Tibial nerve (tissue), 4 donors: ENCODE data around the gene GPR108. TPM values are rescaled to one million over a fixed set of nuclear protein-coding genes. Genes with fewer than 3 reads are reported as not detected.

ENCODE experiments used
- DNase-seq, 2 donors: peaks; one replicate each; pipeline ENCODE4 v3.0.0-alpha.2; 2019; ENCODE audit warnings: low spot score in 2 of 2
- H3K27ac ChIP-seq, 4 donors: fragments of 200-600 bp; sonication (generic) in 3 of 4; one replicate each; pipeline ENCODE4 v1.5.1; 2017 to 2019; ENCODE audit warnings: mild to moderate bottlenecking in 1 of 4
- H3K27me3 ChIP-seq, 2 donors: fragments of 200-600 bp; sonication (generic) in 1 of 2; one replicate each; pipeline versions ENCODE4 v1.5.1 to v1.6.0; 2017 to 2019
- H3K36me3 ChIP-seq, 3 donors: fragments of 200-600 bp; sonication (generic); one replicate each; pipeline ENCODE4 v1.5.1; 2018 to 2019
- H3K4me1 ChIP-seq, 4 donors: fragments of 200-600 bp; sonication (generic) in 3 of 4; one replicate each; pipeline ENCODE4 v1.5.1; 2017 to 2019
- H3K4me3 ChIP-seq, 4 donors: fragments of 200-600 bp; sonication (generic) in 3 of 4; one replicate each; pipeline ENCODE4 v1.5.1; 2017 to 2019; ENCODE audit warnings: mild to moderate bottlenecking in 1 of 4, moderate library complexity in 1 of 4
- H3K9me3 ChIP-seq, 4 donors: fragments of 200-600 bp; sonication (generic) in 3 of 4; one replicate each; pipeline ENCODE4 v1.5.1; 2017 to 2019
- EP300 ChIP-seq, 2 donors: sonication (generic); formaldehyde crosslinking; IDR thresholded peaks; one replicate each; pipeline ENCODE4 v1.6.1; 2017; ENCODE audit warnings: antibody characterized with exemption in 2 of 2, mild to moderate bottlenecking in 1 of 2
- POLR2A ChIP-seq, 2 donors: fragments of 450-650 bp; IDR thresholded peaks; one replicate each; pipeline ENCODE4 v1.6.1; 2017; ENCODE audit warnings: antibody characterized with exemption in 2 of 2, mild to moderate bottlenecking in 2 of 2, moderate library complexity in 2 of 2
- whole genome bisulfite sequencing, 2 donors: methylation state at CpG; one replicate each; pipeline ENCODE4 v1.1.5; 2018; 5-methylcytosine and 5-hydroxymethylcytosine counted together
- total RNA-seq, 4 donors: library from RNA; depleted of rRNA; stranded (reverse); fragments of >200 nt; gene quantifications; one replicate each; pipeline ENCODE4 v1.1.0, GENCODE V29; 2016
- TF ChIP-seq, protein P1 (sequence below), 5 experiments: fragments of 200-600 bp in 3 of 5; fragments of 450-650 bp in 2 of 5; sonication (generic) in 3 of 5; IDR thresholded peaks; one replicate each; pipeline ENCODE4 v1.5.1; 2016 to 2019; ENCODE audit warnings: antibody characterized with exemption in 5 of 5, mild to moderate bottlenecking in 3 of 5, moderate library complexity in 2 of 5

The GPR108 gene
- total RNA-seq, 4 donors from 2014 or later, result 53.4 to 79.2 (median 65.9) TPM

- 74 to 81% methylated on average over 4 of the region's 4 CpGs for WGBS, 2 donors
- Histone ChIP-seq H3K27me3 (no peaks in the 10 kb centered on the region), H3K27ac (no peak overlapping the region), H3K4me3 (no peak overlapping the region), H3K4me1 (no peaks in the 10 kb centered on the region), H3K36me3 (peaks cover 0 to 40% (median 0%) of the 10 kb centered on the region in 3 donors), H3K9me3 (no peaks in the 10 kb centered on the region)
- no peak for DNase-seq
- TF ChIP-seq POLR2A (IDR thresholded peaks at IDR 0.05) (no peak), EP300 (IDR thresholded peaks at IDR 0.05) (no peak)
- TF ChIP-seq, protein P1, sequence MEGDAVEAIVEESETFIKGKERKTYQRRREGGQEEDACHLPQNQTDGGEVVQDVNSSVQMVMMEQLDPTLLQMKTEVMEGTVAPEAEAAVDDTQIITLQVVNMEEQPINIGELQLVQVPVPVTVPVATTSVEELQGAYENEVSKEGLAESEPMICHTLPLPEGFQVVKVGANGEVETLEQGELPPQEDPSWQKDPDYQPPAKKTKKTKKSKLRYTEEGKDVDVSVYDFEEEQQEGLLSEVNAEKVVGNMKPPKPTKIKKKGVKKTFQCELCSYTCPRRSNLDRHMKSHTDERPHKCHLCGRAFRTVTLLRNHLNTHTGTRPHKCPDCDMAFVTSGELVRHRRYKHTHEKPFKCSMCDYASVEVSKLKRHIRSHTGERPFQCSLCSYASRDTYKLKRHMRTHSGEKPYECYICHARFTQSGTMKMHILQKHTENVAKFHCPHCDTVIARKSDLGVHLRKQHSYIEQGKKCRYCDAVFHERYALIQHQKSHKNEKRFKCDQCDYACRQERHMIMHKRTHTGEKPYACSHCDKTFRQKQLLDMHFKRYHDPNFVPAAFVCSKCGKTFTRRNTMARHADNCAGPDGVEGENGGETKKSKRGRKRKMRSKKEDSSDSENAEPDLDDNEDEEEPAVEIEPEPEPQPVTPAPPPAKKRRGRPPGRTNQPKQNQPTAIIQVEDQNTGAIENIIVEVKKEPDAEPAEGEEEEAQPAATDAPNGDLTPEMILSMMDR (IDR thresholded peaks at IDR 0.05), result no peak
These were observed 50.8 kb downstream of the GPR108 start for GRCh38 chr19:6686628-6686975.

GRCh38 chr19:6685962-6686627, 51.3 kb downstream of the GPR108 start:
- H3K27ac ChIP-seq, result no peak overlapping the region
- TF ChIP-seq, protein P1 (IDR thresholded peaks at IDR 0.05), result no peak
- no peak for TF ChIP-seq POLR2A (IDR thresholded peaks at IDR 0.05)
- TF ChIP-seq EP300 (IDR thresholded peaks at IDR 0.05), result no peak
- DNase-seq, result no peak
- H3K4me1 ChIP-seq, result no peaks in the 10 kb centered on the region
- peaks cover 0 to 41% (median 0%) of the 10 kb centered on the region in 3 donors for H3K36me3 ChIP-seq
- no peaks in the 10 kb centered on the region for H3K9me3 ChIP-seq
- H3K4me3 ChIP-seq, result no peak overlapping the region
- 72 to 86% methylated on average over 15 of the region's 15 CpGs for WGBS, 2 donors
- no peaks in the 10 kb centered on the region for H3K27me3 ChIP-seq

DNA sequence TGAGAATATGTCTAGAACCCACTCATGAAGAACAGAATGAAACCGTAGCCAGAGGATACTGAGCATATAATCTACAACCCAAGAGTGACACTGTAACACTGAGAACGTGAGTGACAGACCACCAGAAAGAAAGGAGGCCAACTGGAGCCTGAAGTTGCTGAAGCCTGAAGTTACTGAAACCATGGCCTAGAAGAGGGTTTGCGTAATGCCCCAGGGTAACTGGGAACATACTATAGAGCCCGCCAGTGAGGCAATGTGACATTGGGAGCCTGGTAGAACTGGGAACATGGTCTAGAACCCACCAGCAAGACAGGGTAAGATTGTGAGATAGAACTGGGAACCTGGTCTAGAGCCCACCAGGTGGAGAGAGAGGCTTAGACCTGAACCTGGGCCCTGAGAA, 51.9 kb downstream of the GPR108 start:
- no peak for DNase-seq
- 82 to 90% methylated on average over 4 of the region's 4 CpGs for WGBS, 2 donors

GRCh38 chr19:6683971-6684370, 53.4 kb downstream of the GPR108 start:
- H3K4me3 ChIP-seq, result no peak overlapping the region
- no peak for TF ChIP-seq EP300 (IDR thresholded peaks at IDR 0.05)
- TF ChIP-seq, protein P1 (IDR thresholded peaks at IDR 0.05), result no peak
- TF ChIP-seq POLR2A (IDR thresholded peaks at IDR 0.05), result no peak
- 86 to 87% methylated on average over 4 of the region's 4 CpGs for WGBS, 2 donors

More for the DNA sequence above, 51.9 kb downstream of the GPR108 start:
- Histone ChIP-seq H3K4me1 (no peaks in the 10 kb centered on the region), H3K36me3 (peaks cover 0 to 47% (median 0%) of the 10 kb centered on the region in 3 donors), H3K9me3 (peaks cover 0 to 6% (median 0%) of the 10 kb centered on the region in 4 donors), H3K27me3 (no peaks in the 10 kb centered on the region), H3K4me3 (no peak overlapping the region), H3K27ac (no peak overlapping the region)
- TF ChIP-seq POLR2A (IDR thresholded peaks at IDR 0.05) (no peak), EP300 (IDR thresholded peaks at IDR 0.05) (no peak)
- TF ChIP-seq, protein P1 (IDR thresholded peaks at IDR 0.05), result no peak

DNA sequence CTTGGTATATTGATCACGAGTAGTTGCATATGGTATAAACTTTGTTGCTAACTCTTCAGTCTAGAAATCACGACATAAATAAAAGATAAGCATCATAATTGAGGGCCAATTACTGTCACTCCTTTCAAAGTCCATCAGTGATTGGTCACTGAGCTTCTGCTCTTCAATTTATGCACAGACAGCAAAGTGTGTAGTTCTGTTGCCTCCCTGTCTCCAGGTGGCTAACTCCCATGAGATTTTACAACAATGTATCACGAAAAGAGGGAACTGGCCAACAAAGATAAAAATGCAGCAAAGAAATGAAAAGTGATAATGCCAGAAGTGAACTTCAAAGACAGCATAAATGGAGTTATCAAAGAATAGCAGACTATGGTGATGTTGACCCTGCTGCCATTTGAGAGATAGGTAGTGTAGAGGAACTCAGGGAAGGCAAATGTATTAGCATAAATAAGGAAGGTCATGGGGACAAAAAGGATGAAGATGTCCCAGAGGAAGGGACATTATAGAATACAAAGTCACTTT, 54.7 kb downstream of the GPR108 start:
- TF ChIP-seq EP300 (IDR thresholded peaks at IDR 0.05), result no peak
- TF ChIP-seq POLR2A (IDR thresholded peaks at IDR 0.05), result no peak
- TF ChIP-seq, protein P1 (IDR thresholded peaks at IDR 0.05), result no peak
- H3K27me3 ChIP-seq, result no peaks in the 10 kb centered on the region

More at GRCh38 chr19:6683971-6684370, 53.4 kb downstream of the GPR108 start:
- Histone ChIP-seq H3K9me3 (peaks cover 0 to 20% (median 0%) of the 10 kb centered on the region in 4 donors), H3K36me3 (peaks cover 0 to 55% (median 0%) of the 10 kb centered on the region in 3 donors), H3K27ac (no peak overlapping the region), H3K4me1 (no peaks in the 10 kb centered on the region), H3K27me3 (no peaks in the 10 kb centered on the region)
- no peak for DNase-seq

More for the DNA sequence above, 54.7 kb downstream of the GPR108 start:
- Histone ChIP-seq H3K36me3 (peaks cover 0 to 61% (median 0%) of the 10 kb centered on the region in 3 donors), H3K4me3 (no peak overlapping the region), H3K4me1 (no peaks in the 10 kb centered on the region), H3K9me3 (peaks cover 0 to 20% (median 0%) of the 10 kb centered on the region in 4 donors), H3K27ac (no peak overlapping the region)
- DNase-seq, result no peak
- 73 to 75% methylated on average over 3 of the region's 3 CpGs for WGBS, 2 donors
